Kidney epithelial cell (primary cell): ENCODE measurements around the gene PALLD. TPM values are rescaled to one million over a fixed set of nuclear protein-coding genes. Genes with fewer than 3 reads are reported as not detected.
"Not testable (repeated sequence)": the region's sequence is repeated elsewhere in the genome, so short reads cannot be mapped to it uniquely, and the experiment has no call there.

Experiments
- DNase-seq: peaks from one replicate; pipeline ENCODE4 v3.0.0-alpha.2; 2010; ENCODE audit warnings: low read depth
- H3K27me3 ChIP-seq: 2 replicates; pipeline ENCODE4 v1.6.0; 2011; ENCODE audit warnings: low read length; ENCODE audit not compliant: control insufficient read depth, insufficient read depth
- H3K36me3 ChIP-seq: 2 replicates; pipeline ENCODE4 v1.5.1; 2011; ENCODE audit warnings: low read length; ENCODE audit not compliant: control insufficient read depth, insufficient read depth
- H3K4me3 ChIP-seq: 2 replicates; pipeline ENCODE4 v1.5.1; 2011; ENCODE audit warnings: low read depth, mild to moderate bottlenecking, control low read depth, low read length
- total RNA-seq: library from RNA; depleted of rRNA; stranded (reverse); fragments of >200 nt; gene quantifications from 2 replicates; pipeline ENCODE4 v1.2.3, GENCODE V29; 2015
- TF ChIP-seq, protein P1 (sequence below): IDR thresholded peaks from 2 replicates; pipeline ENCODE4 v1.5.1; 2011; ENCODE audit warnings: mild to moderate bottlenecking, moderate library complexity, low read length, control low read depth, inconsistent platforms; ENCODE audit not compliant: insufficient read depth, poor library complexity, severe bottlenecking

PALLD gene
- total RNA-seq, 1 donor from 2014 or later, result 77.4 TPM

DNA sequence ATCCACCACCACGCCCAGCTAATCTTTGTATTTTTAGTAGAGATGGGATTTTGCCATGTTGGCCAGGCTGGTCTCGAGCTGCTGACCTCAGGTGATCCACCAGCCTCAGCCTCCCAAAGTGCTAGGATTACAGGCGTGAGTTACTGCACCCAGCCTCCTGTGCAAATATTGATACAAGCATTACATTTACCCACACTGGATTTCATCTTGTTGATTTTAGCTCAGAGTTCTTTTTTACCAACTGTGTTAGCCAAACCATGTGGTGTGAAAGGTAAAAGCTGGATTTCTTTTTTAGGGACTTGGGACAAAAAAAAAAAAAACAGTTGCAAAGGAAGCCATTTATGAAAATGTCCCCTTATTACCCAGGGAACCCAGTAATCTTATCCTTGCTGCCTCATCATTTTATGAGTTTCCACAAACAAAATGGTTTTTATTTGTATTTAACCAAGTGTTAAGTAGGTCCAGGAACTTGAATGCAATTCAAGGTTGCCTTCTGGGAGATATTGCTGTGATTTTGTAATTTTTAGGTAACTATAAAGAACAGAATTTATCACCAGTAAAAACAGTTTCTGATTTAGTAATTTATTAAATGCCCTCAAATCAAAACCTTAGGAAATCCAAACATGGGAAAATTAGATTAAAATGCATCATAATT lies 202.5 kb downstream of the PALLD start:
- Histone ChIP-seq H3K4me3 (no peak overlapping the region), H3K27me3 (no peaks in the 10 kb centered on the region), H3K36me3 (no peaks in the 10 kb centered on the region)
- no peak for DNase-seq
- TF ChIP-seq, protein P1, sequence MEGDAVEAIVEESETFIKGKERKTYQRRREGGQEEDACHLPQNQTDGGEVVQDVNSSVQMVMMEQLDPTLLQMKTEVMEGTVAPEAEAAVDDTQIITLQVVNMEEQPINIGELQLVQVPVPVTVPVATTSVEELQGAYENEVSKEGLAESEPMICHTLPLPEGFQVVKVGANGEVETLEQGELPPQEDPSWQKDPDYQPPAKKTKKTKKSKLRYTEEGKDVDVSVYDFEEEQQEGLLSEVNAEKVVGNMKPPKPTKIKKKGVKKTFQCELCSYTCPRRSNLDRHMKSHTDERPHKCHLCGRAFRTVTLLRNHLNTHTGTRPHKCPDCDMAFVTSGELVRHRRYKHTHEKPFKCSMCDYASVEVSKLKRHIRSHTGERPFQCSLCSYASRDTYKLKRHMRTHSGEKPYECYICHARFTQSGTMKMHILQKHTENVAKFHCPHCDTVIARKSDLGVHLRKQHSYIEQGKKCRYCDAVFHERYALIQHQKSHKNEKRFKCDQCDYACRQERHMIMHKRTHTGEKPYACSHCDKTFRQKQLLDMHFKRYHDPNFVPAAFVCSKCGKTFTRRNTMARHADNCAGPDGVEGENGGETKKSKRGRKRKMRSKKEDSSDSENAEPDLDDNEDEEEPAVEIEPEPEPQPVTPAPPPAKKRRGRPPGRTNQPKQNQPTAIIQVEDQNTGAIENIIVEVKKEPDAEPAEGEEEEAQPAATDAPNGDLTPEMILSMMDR, result no peak

DNA sequence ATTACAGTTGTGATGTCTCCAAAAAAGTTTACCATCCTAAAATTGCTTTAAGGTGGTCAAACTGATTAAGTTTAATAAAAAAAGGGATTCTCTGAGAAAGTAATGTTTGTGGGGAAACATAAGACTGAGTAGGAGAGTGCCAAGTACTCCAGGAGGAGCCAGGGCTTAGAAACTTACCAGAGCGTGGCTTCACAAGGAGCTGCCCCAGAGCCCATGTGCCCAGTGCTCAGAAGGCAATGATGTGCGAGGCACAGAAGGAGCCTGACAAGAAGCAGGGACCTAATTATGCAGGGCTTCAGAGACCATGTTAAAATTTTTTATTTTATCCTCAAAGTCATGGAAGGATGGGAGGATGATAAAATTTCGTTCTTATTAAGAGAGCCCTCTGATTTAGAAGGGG lies 204.2 kb downstream of the PALLD start:
- TF ChIP-seq, protein P1, result no peak
- Histone ChIP-seq H3K27me3 (no peaks in the 10 kb centered on the region), H3K36me3 (no peaks in the 10 kb centered on the region), H3K4me3 (no peak overlapping the region)
- no peak for DNase-seq

DNA sequence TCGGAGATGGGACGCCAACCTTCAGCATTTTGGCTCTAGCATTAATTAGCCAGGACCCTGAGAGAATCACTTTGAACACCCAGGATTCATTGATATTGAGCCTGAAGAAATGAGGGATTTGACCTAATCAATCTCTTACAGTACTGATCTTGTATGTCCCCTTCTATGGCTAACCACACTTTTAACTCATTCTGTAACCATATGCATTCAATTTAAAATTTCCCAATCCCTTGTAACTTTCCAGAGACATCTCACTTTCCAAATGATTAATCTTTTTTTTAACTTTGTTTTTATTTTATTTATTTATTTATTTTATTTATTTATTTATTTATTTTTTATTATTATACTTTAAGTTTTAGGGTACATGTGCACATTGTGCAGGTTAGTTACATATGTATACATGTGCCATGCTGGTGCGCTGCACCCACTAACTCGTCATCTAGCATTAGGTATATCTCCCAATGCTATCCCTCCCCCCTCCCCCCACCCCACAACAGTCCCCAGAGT lies 205.8 kb downstream of the PALLD start:
- H3K36me3 ChIP-seq, DNase-seq, H3K4me3 ChIP-seq, H3K27me3 ChIP-seq: not testable (repeated sequence)

DNA sequence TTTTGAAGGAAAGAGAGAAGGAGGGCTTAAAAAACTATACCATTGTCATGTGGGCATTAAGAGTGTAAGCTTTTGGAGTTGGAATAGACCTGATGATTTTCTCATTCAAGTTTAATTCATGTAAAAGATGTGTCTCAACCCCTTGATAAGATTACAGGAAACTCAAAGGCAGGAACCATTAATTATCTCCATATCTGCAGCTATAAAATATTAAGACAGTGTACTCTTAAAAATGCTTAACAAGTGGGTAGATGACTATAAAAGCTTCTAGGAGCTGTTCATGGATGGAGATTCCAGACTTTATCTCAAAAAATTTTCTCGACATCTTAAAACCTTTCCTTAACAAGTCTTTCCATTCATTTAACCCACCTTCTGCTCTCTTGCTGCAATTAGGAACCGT lies 208.3 kb downstream of the PALLD start:
- no peaks in the 10 kb centered on the region for H3K27me3 ChIP-seq
- TF ChIP-seq, protein P1, result no peak
- DNase-seq, result no peak
- no peaks in the 10 kb centered on the region for H3K36me3 ChIP-seq
- no peak overlapping the region for H3K4me3 ChIP-seq

DNA sequence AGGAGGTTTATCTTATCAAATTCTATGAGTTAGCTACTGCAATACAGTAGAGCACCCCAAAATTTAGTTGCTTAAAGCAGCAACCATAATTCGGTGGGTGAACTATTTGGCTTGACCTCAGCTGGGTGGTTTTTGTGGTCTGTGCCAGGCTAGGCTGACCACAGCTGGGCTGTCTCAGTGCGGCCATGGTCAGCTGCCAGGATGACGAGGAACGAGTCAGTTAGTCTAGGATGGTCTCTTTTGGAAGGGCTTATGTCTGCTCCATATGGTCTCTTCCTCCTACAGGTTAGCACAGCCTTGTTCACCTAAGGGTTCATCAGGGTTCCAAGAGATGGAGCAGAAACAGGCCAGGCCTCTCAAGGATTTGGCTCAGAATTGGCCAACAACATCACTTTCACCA lies 210.4 kb downstream of the PALLD start:
- Histone ChIP-seq H3K27me3 (no peaks in the 10 kb centered on the region), H3K36me3 (no peaks in the 10 kb centered on the region), H3K4me3 (no peak overlapping the region)
- TF ChIP-seq, protein P1, result no peak
- no peak for DNase-seq

DNA sequence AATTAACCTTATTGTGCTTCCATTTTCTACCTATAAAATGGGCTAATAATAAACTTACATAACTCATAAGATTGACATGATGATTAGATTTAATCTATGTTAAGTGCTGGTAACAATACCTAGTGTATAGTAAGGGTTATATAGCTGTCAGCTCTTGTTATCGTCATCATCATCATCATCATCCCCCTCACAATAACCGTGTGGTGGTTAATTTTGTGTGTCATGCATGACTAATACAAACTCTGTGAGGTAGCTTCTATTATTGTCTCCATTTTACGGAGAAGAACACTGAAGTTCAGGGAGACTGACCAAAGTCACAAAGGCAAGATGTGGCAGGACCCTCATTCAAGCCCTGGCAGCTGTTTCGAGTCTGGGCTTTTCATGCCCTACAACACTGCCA lies 211.3 kb downstream of the PALLD start:
- no peaks in the 10 kb centered on the region for H3K36me3 ChIP-seq
- no peaks in the 10 kb centered on the region for H3K27me3 ChIP-seq
- DNase-seq, result no peak
- no peak overlapping the region for H3K4me3 ChIP-seq
- TF ChIP-seq, protein P1, result no peak
